ENCODE data around the gene CCL8.

GRCh38 chr17:34285286-34285792 lies 33.9 kb upstream of the CCL8 start, which contains the start of gene CCL11:
- TF ChIP-seq POLR2A (IDR thresholded peaks at IDR 0.05) (no peak), CTCF (IDR thresholded peaks at IDR 0.05) (no peak)
